IMR-90 (cell line): ENCODE data around the gene ZNF277. TPM values are rescaled to one million over a fixed set of nuclear protein-coding genes. Genes with fewer than 3 reads are reported as not detected.

Experiments used
- ATAC-seq: fragments of 200-7000 bp; cut with Tn5 transposase; 2 replicates; pipeline ENCODE4 v1.9.1; 2020; ENCODE audit warnings: low read depth, mild to moderate bottlenecking, moderate library complexity
- BruUV-seq: library from RNA; stranded (reverse); fragments of 400-500 nt; replicated peaks from 2 replicates; lab custom pipeline; 2021; lab: Mats Ljungman, UMichigan
- CTCF ChIA-PET: fragments of 300-600 bp; formaldehyde crosslinking; extraction: SDS; loops from one replicate; lab custom pipeline; 2021; ENCODE audit warnings: antibody characterized with exemption; lab: Yijun Ruan, JAX
- POLR2A ChIA-PET: fragments of 300-600 bp; sonication (Branson Sonifier 250); formaldehyde crosslinking; loops from one replicate; lab custom pipeline; 2022; ENCODE audit warnings: antibody characterized with exemption; ENCODE audit not compliant: unreplicated experiment; lab: Charles Lee
- DNase-seq: peaks from one replicate; pipeline ENCODE4 v3.0.0; 2013
- H2AFZ ChIP-seq: replicated peaks from 2 replicates; pipeline ENCODE3; 2013; ENCODE audit warnings: low read length, mild to moderate bottlenecking; ENCODE audit not compliant: poor library complexity
- H2AK5ac ChIP-seq: 2 replicates; pipeline ENCODE4 v1.6.1; 2013; ENCODE audit warnings: low read depth, low read length, inconsistent platforms
- H2AK9ac ChIP-seq: replicated peaks from 2 replicates; pipeline ENCODE3; 2013; ENCODE audit warnings: mild to moderate bottlenecking, low read depth, low read length, moderate library complexity; ENCODE audit not compliant: poor library complexity
- H2BK120ac ChIP-seq: 2 replicates; pipeline ENCODE4 v1.6.1; 2013; ENCODE audit warnings: low read depth, low read length, inconsistent platforms
- H2BK15ac ChIP-seq: 3 replicates; pipeline ENCODE4 v1.6.1; 2013; ENCODE audit warnings: low read depth, low read length, inconsistent platforms
- H2BK20ac ChIP-seq: 2 replicates; pipeline ENCODE4 v1.6.1; 2013; ENCODE audit warnings: low read depth, mild to moderate bottlenecking, inconsistent platforms, low read length, moderate library complexity
- H2BK5ac ChIP-seq: 2 replicates; pipeline ENCODE4 v1.6.1; 2013; ENCODE audit warnings: mild to moderate bottlenecking, low read depth, low read length, inconsistent platforms; ENCODE audit not compliant: poor library complexity, severe bottlenecking
- H3K14ac ChIP-seq: replicated peaks from 2 replicates; pipeline ENCODE4 v1.6.1; 2013; ENCODE audit warnings: low read depth, low read length, inconsistent platforms
- H3K18ac ChIP-seq: 2 replicates; pipeline ENCODE4 v1.6.1; 2013; ENCODE audit warnings: low read depth, low read length, control low read depth
- H3K23ac ChIP-seq: 2 replicates; pipeline ENCODE4 v1.6.1; 2013; ENCODE audit warnings: low read depth, low read length, inconsistent platforms
- H3K27ac ChIP-seq: 2 replicates; pipeline ENCODE4 v1.5.1; 2013; ENCODE audit warnings: mild to moderate bottlenecking, control low read depth, low read length; ENCODE audit not compliant: insufficient read depth
- H3K27me3 ChIP-seq: 2 replicates; pipeline ENCODE4 v1.6.1; 2013; ENCODE audit warnings: low read length; ENCODE audit not compliant: control insufficient read depth, insufficient read depth
- H3K36me3 ChIP-seq: 2 replicates; pipeline ENCODE4 v1.6.1; 2013; ENCODE audit warnings: low read length, mixed read lengths; ENCODE audit not compliant: control insufficient read depth, insufficient read depth
- H3K4ac ChIP-seq: 2 replicates; pipeline ENCODE4 v1.6.1; 2013; ENCODE audit warnings: low read depth, low read length, inconsistent platforms
- H3K4me1 ChIP-seq: 2 replicates; pipeline ENCODE4 v1.6.1; 2013; ENCODE audit warnings: low read length, mixed read lengths; ENCODE audit not compliant: control insufficient read depth, insufficient read depth
- H3K4me2 ChIP-seq: 2 replicates; pipeline ENCODE4 v1.6.1; 2013; ENCODE audit warnings: low read depth, mild to moderate bottlenecking, control low read depth, low read length, moderate library complexity
- H3K4me3 ChIP-seq: 2 replicates; pipeline ENCODE4 v1.5.1; 2013; ENCODE audit warnings: low read depth, mild to moderate bottlenecking, control low read depth, low read length, moderate library complexity; ENCODE audit not compliant: insufficient read depth
- H3K56ac ChIP-seq: 2 replicates; pipeline ENCODE4 v1.6.1; 2013; ENCODE audit warnings: low read length, inconsistent platforms; ENCODE audit not compliant: insufficient read depth; ENCODE audit errors: extremely low read depth
- H3K79me1 ChIP-seq, 2 experiments: 2 replicates each; pipeline ENCODE4 v1.6.1; 2013; ENCODE audit warnings: low read length in 2 of 2, inconsistent platforms in 1 of 2, low read depth in 1 of 2
- H3K9ac ChIP-seq: 2 replicates; pipeline ENCODE4 v1.6.1; 2013; ENCODE audit warnings: low read depth, low read length, control low read depth
- H3K9me1 ChIP-seq: 2 replicates; pipeline ENCODE4 v1.6.1; 2013; ENCODE audit warnings: low read length, inconsistent platforms; ENCODE audit not compliant: insufficient read depth
- H3K9me3 ChIP-seq: 2 replicates; pipeline ENCODE4 v1.6.1; 2013; ENCODE audit warnings: low read length; ENCODE audit not compliant: control insufficient read depth, insufficient read depth
- H4K20me1 ChIP-seq: 2 replicates; pipeline ENCODE4 v1.6.1; 2013; ENCODE audit warnings: low read length, inconsistent platforms; ENCODE audit not compliant: insufficient read depth
- H4K5ac ChIP-seq: 2 replicates; pipeline ENCODE4 v1.6.1; 2013; ENCODE audit warnings: mild to moderate bottlenecking, low read depth, low read length, control low read depth
- H4K8ac ChIP-seq, 2 experiments: 2 replicates each; pipeline ENCODE4 v1.6.1; 2013; ENCODE audit warnings: low read depth in 2 of 2, low read length in 2 of 2, control low read depth in 1 of 2, inconsistent platforms in 1 of 2
- H4K91ac ChIP-seq: 2 replicates; pipeline ENCODE4 v1.6.1; 2013; ENCODE audit warnings: low read depth, low read length, inconsistent platforms; ENCODE audit not compliant: insufficient read depth
- BHLHE40 ChIP-seq: fragments of 150-350 bp; IDR thresholded peaks from 2 replicates; pipeline ENCODE4 v1.6.1; 2016; ENCODE audit warnings: mild to moderate bottlenecking, low read depth, low read length
- CEBPB ChIP-seq: IDR thresholded peaks from 2 replicates; pipeline ENCODE4 v1.6.1; 2012; ENCODE audit warnings: low read depth, low read length, improper control_type of control experiment
- CHD1 ChIP-seq: IDR thresholded peaks from 2 replicates; pipeline ENCODE4 v1.6.1; 2012; ENCODE audit warnings: low read depth, low read length, improper control_type of control experiment
- CTCF ChIP-seq: conservative IDR thresholded peaks from 2 replicates; pipeline ENCODE4 v1.5.1; 2012; ENCODE audit warnings: mild to moderate bottlenecking, low read depth, low read length, improper control_type of control experiment
- ELK1 ChIP-seq: fragments of 150-350 bp; IDR thresholded peaks from 2 replicates; pipeline ENCODE4 v1.6.1; 2016; ENCODE audit warnings: low read depth, mild to moderate bottlenecking, low read length, moderate library complexity, borderline replicate concordance
- FOS ChIP-seq: fragments of 150-350 bp; IDR thresholded peaks from 2 replicates; pipeline ENCODE4 v1.6.1; 2016; ENCODE audit warnings: low read depth, low read length
- MAFK ChIP-seq: IDR thresholded peaks from 2 replicates; pipeline ENCODE4 v1.6.1; 2012; ENCODE audit warnings: low read depth, low read length, improper control_type of control experiment
- MAZ ChIP-seq: IDR thresholded peaks from 2 replicates; pipeline ENCODE4 v1.6.1; 2012; ENCODE audit warnings: low read depth, mild to moderate bottlenecking, low read length, improper control_type of control experiment, moderate library complexity, borderline replicate concordance
- MXI1 ChIP-seq: IDR thresholded peaks from 2 replicates; pipeline ENCODE4 v1.6.1; 2012; ENCODE audit warnings: low read depth, mild to moderate bottlenecking, low read length, moderate library complexity, borderline replicate concordance
- NFE2L2 ChIP-seq: fragments of 150-350 bp; IDR thresholded peaks from 2 replicates; pipeline ENCODE4 v1.6.1; 2016; ENCODE audit warnings: low read depth, mild to moderate bottlenecking, low read length
- POLR2A ChIP-seq: IDR thresholded peaks from 2 replicates; pipeline ENCODE4 v1.6.1; 2012; ENCODE audit warnings: mild to moderate bottlenecking, low read depth, low read length
- RAD21 ChIP-seq: IDR thresholded peaks from 2 replicates; pipeline ENCODE4 v1.6.1; 2012; ENCODE audit warnings: low read length, improper control_type of control experiment
- RCOR1 ChIP-seq: IDR thresholded peaks from 2 replicates; pipeline ENCODE4 v1.6.1; 2012; ENCODE audit warnings: mild to moderate bottlenecking, low read length, improper control_type of control experiment; ENCODE audit not compliant: insufficient replicate concordance
- RFX5 ChIP-seq: IDR thresholded peaks from 2 replicates; pipeline ENCODE4 v1.8.0; 2012; ENCODE audit warnings: low read depth, mild to moderate bottlenecking, low read length, moderate library complexity
- SMC3 ChIP-seq: fragments of 150-350 bp; IDR thresholded peaks from 2 replicates; pipeline ENCODE4 v1.6.1; 2016; ENCODE audit warnings: low read depth, mild to moderate bottlenecking, antibody characterized with exemption, low read length, moderate library complexity
- USF2 ChIP-seq: fragments of 150-350 bp; IDR thresholded peaks from 2 replicates; pipeline ENCODE4 v1.6.1; 2017; ENCODE audit warnings: mild to moderate bottlenecking, antibody characterized with exemption, low read length, low read depth
- WGBS, 2 experiments: methylation state at CpG; one replicate each; pipeline versions ENCODE4 v1.1.5 to v1.1.7; 2013; ENCODE audit warnings: missing lambda C conversion rate in 2 of 2; ENCODE audit not compliant: insufficient read length in 1 of 2; ENCODE audit errors: extremely low coverage in 2 of 2; 5-methylcytosine and 5-hydroxymethylcytosine counted together
- dilution Hi-C: fragments of 300-500 bp; cut with HindIII; formaldehyde crosslinking; loops from one replicate; pipeline ENCODE4 v1.14.3; 2018; ENCODE audit warnings: low sequenced_read_pairs; ENCODE audit not compliant: unreplicated experiment
- in situ Hi-C: fragments of 300-500 bp; cut with MboI; formaldehyde crosslinking; loops from 3 replicates; pipeline ENCODE4 v1.14.3; 2019; ENCODE audit warnings: low sequenced_read_pairs, inconsistent platforms, mixed read lengths
- intact Hi-C: fragments of 100-400 bp; cut with micrococcal nuclease; formaldehyde crosslinking; loops from 2 replicates; pipeline ENCODE4 v1.10.0; 2022
- polyA plus RNA-seq, 3 experiments: library from polyadenylated mRNA; depleted of rRNA; stranded (reverse); fragments of >200 nt; gene quantifications; 2 replicates each; pipeline ENCODE4 v1.2.3, GENCODE V29; 2012; ENCODE audit warnings: low replicate concordance in 1 of 3
- total RNA-seq: library from RNA; depleted of rRNA; stranded (reverse); fragments of >200 nt; gene quantifications from 2 replicates; pipeline ENCODE4 v1.2.3, GENCODE V29; 2012

ZNF277 gene
- total and polyA plus RNA-seq, 2 of the 4 experiments (the other 2 are of a cell fraction) = 7.3 to 21.3 TPM

DNA sequence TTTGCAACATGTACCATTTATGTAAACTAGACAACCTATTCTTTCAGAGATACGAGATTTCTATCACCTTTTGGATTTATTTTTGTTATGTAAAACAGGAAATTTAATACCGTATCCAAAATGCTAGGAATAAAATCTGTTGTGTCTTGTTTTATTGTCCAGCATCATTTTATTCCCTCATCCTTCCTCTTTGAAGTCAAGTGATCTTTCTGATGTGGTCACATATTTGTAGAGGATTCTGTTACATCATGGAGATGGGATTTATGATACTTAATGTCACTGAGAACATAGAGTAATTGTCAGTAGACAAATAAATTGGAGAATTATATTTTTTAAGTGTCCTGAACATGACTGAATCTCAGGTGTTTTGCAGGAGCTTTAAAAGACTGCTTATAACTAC lies 64.7 kb downstream of the ZNF277 start:
- no peak overlapping the region for H3K14ac ChIP-seq
- no peak overlapping the region for H2BK15ac ChIP-seq
- no peak overlapping the region for H3K56ac ChIP-seq
- in situ Hi-C loops (no loop called here), intact Hi-C loops (no loop called here), dilution Hi-C loops (no loop called here)
- no peak for TF ChIP-seq RFX5
- TF ChIP-seq FOS = no peak
- TF ChIP-seq RAD21 = no peak
- TF ChIP-seq MAFK = no peak
- TF ChIP-seq NFE2L2 = no peak
- TF ChIP-seq ELK1 = no peak
- no peak for TF ChIP-seq SMC3
- no peak for TF ChIP-seq USF2
- no peak for TF ChIP-seq CTCF
- TF ChIP-seq CHD1 = no peak
- TF ChIP-seq MXI1 = no peak
- TF ChIP-seq CEBPB = no peak
- no peak for TF ChIP-seq RCOR1
- no peak for TF ChIP-seq MAZ
- no peak for TF ChIP-seq BHLHE40
- no peak for TF ChIP-seq POLR2A
- ChIA-PET CTCF (no interaction called here), POLR2A (no interaction called here)
- no peaks in the 10 kb centered on the region for H3K27me3 ChIP-seq
- H3K4me2 ChIP-seq = no peak overlapping the region
- BruUV-seq = no TSS peak
- no peak overlapping the region for H4K91ac ChIP-seq
- no peak overlapping the region for H2AFZ ChIP-seq
- H4K20me1 ChIP-seq = peaks cover 7% of the 10 kb centered on the region
- H3K4me3 ChIP-seq = no peak overlapping the region
- no peaks in the 10 kb centered on the region for H3K36me3 ChIP-seq
- no peak for DNase-seq
- no peak overlapping the region for H2BK20ac ChIP-seq
- no peak overlapping the region for H2AK9ac ChIP-seq
- H3K9me3 ChIP-seq = no peaks in the 10 kb centered on the region
- H2AK5ac ChIP-seq = no peak overlapping the region
- no peak overlapping the region for H4K8ac ChIP-seq
- ATAC-seq = no peak
- no CpG with 5 or more reads among the region's 2 CpGs for WGBS, 2 experiments
- H2BK120ac ChIP-seq = no peak overlapping the region
- no peaks in the 10 kb centered on the region for H3K4me1 ChIP-seq
- no peak overlapping the region for H3K4ac ChIP-seq
- H2BK5ac ChIP-seq = no peak overlapping the region
- H3K18ac ChIP-seq = no peak overlapping the region
- no peak overlapping the region for H3K27ac ChIP-seq
- H4K5ac ChIP-seq = no peak overlapping the region
- no peaks in the 10 kb centered on the region for H3K9me1 ChIP-seq
- peaks cover 14 to 16% of the 10 kb centered on the region in 2 experiments; a peak in 3 of 4 replicates for H3K79me1 ChIP-seq
- no peak overlapping the region for H3K23ac ChIP-seq
- H3K9ac ChIP-seq = no peak overlapping the region
